NCI-H2196 (cell line): ENCODE results near the gene SRRM3.
"Not testable (repeated sequence)": the region's sequence is repeated elsewhere in the genome, so short reads cannot be mapped to it uniquely, and the experiment has no call there.

Experiments
- DNase-seq: peaks from one replicate; lab custom pipeline; 2025; ENCODE audit not compliant: unreplicated experiment; lab: John Stamatoyannopoulos, UW

The SRRM3 gene

DNA sequence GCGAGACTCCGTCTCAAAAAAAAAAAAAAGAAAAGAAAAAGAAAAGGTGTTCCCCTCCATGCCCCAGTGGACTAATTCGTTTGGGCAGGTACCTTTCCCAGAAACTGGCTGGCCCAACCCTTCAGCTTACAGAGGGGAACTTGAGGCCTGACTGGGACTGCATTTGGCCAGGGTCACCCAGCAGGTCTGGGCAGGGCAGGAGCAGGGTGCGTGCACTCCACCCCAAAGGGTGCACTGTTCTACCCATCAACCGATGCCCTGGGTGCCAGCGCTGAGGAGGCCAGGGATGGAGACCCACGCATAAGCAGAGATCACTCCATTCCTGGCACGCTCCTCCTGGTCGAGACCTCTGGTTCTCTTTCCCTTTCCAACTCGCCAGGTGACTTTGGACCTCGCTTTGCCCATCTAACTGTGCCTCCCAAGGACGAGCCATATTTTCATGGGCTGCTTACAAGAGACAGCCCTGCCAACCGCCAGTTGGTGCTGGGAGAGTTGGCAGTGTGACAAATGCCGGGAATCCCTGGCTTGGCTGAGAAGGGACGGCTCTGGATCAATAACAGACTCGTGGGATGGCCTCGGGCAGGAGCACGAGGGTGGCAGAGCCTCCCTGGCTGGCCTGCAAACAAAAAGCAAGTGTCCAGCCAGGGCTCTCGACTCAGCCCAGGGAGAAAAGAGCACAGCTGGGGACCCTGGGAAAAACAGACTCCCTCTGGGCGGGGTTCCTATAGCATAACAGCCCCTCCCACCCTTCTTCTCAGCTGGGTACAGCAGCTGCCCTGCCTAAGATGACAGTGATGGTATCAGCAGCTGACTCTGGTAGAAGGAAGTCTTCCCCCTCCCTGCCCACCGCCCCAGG is 108.6 kb downstream of the SRRM3 start:
- DNase-seq: peak; percentile 87

DNA sequence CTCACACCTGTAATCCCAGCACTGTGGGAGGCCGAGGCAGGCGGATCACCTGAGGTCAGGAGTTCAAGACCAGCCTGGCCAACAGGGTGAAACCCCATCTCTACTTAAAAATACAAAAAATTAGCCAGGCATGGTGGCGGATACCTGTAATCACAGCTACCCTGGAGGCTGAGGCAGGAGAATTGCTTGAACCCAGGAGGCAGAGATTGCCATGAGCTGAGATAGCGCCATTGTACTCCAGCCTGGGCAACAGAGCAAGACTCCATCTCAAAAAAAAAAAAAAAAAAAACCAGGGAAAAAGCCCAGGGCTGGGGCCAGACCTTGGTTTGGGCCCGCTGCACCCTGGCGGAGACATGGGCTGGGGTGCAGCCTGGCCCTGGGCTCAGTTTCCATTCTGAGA is 110.1 kb downstream of the SRRM3 start:
- not testable (repeated sequence) for DNase-seq

DNA sequence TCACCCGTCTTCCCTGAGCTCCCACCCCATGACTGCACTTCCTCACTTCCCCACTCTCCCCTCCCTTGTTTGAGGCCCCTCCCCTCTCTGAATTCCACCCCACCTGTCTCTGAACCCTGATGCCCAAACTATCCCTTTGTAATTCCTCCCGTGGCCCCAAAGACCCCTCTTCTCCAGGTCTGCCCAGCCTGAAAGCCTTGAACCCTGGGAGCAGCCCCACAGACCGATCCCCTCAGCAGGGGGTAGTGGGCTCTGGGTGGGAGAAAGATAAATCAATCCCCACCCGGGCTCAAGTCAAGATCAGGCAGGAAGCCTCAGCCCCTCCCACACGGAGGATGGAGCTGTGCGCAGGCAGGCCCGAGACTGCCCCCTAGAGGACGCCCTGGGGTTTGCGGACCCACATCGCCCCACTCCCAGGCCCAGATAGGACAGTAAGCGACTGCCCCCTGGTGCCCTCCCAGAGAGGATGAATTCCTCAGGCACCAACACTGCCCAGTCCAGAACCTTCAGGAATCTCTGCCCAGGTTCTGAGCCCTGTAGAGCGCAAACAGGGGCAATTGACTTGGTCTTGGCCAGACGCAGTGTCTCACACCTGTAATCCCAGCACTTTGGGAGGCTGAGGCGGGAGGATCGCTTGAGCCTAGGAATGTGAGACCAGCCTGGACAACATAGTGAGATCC is 112.5 kb downstream of the SRRM3 start:
- peak; percentile 90 for DNase-seq

DNA sequence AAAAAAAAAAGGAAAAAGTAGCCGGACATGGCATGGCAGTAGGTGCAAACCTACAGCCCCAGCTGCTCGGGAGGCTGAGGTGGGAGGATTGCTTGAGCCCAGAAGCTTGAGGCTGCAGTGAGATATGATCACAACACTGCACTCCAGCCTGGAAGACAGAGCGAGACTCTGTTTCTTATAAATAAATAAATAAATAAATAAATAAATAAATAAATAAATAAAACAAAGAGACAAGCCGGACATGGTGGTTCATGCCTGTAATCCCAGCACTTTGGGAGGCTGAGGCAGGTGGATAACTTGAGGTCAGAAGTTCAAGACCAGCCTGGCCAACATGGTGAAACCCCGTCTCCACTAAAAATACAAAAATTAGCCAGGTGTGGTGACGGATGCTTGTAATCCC is 113.0 kb downstream of the SRRM3 start:
- DNase-seq: not testable (repeated sequence)

GRCh38 chr7:76315364-76315763 is 113.7 kb downstream of the SRRM3 start:
- no peak for DNase-seq

GRCh38 chr7:76316984-76317781 is 115.5 kb downstream of the SRRM3 start:
- DNase-seq: no peak

DNA sequence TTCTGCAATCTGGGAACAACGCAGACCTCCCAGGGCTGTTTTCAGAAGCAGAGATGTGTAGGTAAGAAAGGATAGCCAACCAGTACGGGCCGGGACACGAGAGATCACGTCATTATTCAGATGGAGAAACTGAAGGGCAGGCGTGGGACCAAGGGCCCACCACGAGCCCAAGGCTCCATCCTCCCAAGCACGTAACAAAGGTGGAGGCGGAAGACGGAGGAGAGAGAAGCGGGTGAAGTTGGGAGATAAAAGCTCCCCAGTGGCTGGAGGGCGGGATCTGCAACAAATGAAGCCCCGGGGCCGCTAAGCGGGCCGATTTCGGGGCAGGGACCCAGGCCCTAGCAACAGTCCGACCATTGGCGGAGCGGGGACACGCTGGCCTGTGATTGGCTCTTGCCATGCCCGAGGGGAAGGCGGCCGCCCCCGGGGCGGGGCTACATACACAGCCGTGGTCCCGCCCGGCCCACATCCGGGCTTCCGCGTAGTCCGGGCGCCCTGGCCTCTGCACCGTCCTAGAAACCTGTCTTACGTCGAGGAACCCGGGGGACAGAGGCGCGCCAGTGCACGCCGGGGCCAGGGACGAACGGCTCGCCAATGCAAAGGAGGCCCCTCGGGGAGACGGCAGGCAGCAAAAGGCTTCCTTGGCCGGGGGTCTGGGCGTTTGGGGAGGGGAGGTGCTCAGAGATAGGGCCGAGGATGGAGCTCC is 116.2 kb downstream of the SRRM3 start:
- DNase-seq: peak; percentile 98

DNA sequence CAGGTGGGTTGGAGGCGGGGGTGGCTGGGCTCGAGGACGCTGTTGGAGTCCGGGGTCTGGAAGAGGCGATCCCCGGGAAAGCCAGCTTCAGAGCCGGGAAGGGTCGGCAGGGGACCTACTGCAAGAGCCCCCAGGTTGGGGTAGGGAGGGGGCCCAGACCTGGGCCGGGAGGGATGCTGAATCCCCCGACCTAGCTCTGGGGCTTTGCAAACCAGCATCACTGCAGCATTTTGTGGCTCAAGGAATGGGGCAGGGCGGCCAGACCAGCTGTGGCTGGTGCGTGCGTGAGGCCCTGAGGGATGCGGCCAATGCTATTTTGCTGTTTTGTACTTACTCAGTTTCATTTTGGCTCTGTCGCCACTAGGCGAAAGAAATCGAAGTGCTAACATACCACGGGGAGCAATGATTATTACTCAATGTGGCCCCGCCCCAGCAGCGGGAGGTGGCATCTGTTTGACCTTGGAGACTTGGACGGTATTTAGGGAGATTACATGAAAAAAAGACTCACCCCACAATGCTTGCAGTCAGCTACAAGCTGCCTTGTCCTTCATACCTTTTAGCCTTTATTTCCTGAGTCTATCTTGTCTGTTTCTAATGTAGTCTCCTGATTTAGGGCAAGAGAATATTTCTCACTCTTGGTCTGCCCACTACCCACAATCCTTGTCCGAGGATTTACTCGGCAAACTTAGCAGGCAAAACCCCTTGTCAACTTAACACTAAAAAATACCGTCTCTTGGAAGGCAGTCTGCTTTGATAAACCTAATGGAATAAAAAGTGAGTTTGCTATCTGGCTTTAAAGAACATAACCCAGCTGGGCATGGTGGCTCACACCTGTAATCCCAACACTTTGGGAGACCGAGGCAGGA is 117.0 kb downstream of the SRRM3 start:
- DNase-seq: peak; percentile 62

DNA sequence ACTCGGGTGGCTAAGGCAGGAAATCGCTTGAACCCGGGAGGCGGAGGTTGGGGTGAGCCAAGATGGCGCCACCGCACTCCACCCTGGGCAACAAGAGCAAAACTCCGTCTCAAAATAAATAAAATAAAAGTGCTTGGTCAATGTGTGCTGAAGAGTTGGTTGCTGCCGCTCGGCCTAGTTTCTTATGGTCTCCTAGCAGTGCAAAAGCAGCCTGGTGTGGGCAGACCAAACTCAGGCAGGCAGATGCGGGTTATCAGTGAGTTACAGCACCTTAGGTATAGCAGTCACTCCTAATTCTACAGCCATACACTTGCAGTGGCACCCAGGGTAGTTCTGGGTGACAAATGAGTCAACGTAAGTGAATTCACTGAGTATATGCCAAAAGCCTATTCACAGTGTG is 123.4 kb downstream of the SRRM3 start:
- DNase-seq: no peak

DNA sequence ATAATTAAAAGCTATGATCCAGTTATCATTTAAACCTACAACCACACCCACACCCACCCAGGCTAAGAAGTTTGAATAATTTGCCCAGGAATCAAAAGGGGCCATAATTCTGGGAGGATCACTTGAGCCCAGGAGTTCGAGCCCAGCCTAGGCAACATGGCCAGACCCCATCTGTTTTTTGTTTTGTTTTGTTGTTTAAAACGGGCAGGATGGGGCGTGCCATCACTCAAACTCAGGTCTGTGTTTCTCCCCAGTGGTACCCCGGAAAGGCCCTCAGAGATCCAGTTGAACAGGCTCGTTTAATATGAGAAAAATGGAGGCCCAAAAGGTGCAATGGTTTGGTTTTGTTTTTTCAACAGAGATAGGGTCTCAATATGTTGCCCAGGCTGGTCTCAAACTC is 124.1 kb downstream of the SRRM3 start:
- DNase-seq: no peak

DNA sequence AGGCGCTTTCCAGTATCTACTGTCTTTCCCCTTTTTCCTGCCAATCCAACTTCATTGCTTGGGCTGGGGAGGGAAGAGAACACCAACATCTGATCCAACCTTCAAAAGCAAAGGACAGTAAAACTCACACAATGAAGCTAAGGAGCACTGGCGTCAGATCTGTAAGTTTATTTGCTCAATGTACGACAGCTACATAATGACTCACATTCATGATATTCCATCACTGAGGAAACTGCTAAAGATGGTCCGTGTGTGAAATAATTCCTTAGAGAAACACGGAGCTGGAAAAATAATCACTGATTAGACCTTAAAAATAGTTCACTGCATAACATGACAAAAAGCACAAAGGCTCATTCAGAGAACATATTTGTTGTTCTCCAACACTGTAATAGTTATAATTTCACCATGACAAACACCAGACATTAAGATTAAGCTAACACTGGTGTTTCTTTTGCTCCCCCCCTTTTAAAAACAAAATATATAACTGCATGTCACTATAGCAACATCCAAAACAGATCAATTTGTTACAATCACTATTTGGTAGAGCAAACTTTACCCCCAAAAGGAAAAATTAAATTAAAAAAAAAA is 125.0 kb downstream of the SRRM3 start:
- no peak for DNase-seq

DNA sequence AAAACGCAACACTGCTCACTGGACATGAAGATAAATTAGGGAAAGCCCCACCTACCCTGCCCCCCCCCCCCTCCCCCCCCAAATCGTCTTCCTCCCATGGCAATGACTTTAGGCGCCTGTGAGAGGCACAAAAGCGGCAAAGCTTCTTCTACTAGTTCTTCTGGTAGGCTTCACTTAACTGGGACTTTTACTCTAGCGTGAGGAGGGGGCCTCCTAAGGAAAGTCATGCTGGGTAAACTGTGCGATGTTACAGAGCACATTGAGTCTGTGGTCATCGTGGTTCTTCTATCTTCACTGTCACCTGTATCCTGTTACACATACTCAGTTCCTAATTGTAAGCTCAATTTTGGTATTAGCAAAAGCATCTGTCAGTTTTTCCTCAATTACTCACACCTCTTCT is 125.9 kb downstream of the SRRM3 start:
- no peak for DNase-seq

DNA sequence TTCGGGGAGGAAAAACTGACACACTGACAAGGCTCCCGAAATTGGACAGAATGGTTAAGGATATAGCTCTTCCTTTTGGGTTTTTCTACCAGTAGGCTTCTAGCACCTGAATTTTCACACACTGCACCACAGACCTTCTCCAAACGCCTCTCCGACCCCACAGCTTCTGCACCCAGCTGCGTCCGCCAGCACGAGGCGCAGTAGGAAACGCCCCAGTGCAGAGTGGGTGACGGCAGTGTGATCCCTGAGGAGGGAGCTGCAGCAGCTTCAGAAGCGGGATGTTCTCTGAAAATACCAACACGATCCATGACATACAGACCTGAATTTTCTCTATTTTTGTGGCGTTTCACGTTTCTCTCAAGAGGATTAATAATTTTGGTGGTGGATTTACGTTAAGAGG is 126.7 kb downstream of the SRRM3 start:
- no peak for DNase-seq

- DNase-seq: no peak
These were observed 127.8 kb downstream of the SRRM3 start for GRCh38 chr7:76329479-76329878.

GRCh38 chr7:76330261-76330660 is 128.6 kb downstream of the SRRM3 start:
- no peak for DNase-seq

GRCh38 chr7:76330673-76331072 is 129.0 kb downstream of the SRRM3 start:
- DNase-seq: no peak

- no peak for DNase-seq
These were observed 130.4 kb downstream of the SRRM3 start for GRCh38 chr7:76332078-76332477.

DNA sequence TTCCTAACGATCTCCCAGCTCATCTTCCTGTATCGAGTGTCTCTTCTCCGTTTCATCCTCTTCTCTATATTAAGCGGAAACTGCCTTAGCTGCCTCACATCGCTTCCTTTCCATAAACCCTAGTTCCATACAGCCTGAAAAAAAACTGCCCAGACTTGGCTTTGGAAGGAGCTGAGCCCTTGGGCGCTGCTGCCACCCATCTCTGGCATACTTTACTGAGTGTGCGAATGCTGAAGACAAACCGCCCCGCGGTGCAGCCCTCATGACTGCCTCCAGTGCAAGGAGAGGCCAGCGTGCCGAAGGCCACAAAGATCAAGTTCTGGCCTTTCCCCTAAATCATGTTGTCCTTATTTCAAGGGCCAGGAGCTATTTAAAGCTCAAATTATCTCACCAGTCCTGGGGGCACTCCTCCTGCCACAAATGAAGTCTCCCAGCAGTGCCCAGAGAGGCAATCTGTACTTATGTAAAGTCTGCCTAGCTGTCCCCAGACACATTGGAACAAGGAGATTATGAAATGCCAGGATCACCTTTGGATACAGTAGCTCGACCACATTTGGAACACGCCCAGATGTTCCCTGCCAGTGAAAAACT is 131.9 kb downstream of the SRRM3 start:
- DNase-seq: no peak

DNA sequence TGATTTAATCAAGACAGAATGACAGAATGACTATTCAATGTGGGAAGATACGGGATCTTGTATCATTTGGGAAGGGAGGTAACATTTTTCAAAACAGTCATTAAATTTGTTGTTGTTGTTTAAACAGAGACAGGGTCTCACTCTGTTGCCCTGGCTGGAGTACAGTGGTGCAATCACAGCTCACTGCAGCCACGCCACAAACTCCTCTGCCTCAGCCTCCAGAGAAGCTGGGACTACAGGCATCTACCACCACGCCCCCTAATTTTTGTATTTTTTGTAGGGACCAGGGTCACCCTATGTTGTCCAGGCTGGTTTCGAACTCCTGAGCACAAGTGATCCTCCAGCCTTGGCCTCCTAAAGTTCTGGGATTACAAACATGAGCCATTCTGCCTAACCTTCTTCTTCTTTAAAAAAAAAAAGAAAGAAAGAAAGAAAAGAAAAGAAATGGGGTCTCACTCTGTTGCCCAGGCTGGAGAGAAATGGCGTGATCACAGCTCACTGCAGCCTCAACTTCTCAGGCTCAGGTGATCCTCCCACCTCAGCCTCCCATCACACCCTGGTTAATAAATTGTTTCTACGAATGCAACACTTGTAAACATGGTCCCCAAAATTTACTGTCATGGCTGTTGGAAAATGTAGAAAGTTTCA is 132.7 kb downstream of the SRRM3 start:
- DNase-seq: no peak
